HepG2 (cell line): ENCODE measurements around the gene PAX4. TPM values are rescaled to one million over a fixed set of nuclear protein-coding genes. Genes with fewer than 3 reads are reported as not detected.

Source experiments
- BATF2 ChIP-seq: sonication (generic); formaldehyde crosslinking; IDR thresholded peaks from 2 replicates; pipeline ENCODE4 v1.8.0; 2022; ENCODE audit warnings: mild to moderate bottlenecking, missing genetic modification reagents, moderate library complexity
- EP300 ChIP-seq, 3 experiments: sonication (generic) in 1 of 3; formaldehyde crosslinking in 1 of 3; IDR thresholded peaks; 2 replicates each; pipeline versions ENCODE4 v1.5.1 to v1.6.1; 2011 to 2020; ENCODE audit warnings: low read depth in 2 of 3, low read length in 2 of 3, borderline replicate concordance in 1 of 3, improper control_type of control experiment in 1 of 3, mild to moderate bottlenecking in 1 of 3, missing genetic modification reagents in 1 of 3, moderate library complexity in 1 of 3
- FUBP1 ChIP-seq: sonication (generic); formaldehyde crosslinking; IDR thresholded peaks from 2 replicates; pipeline ENCODE4 v1.5.1; 2020; ENCODE audit warnings: missing genetic modification reagents, mild to moderate bottlenecking, borderline replicate concordance
- HIC2 ChIP-seq: sonication (generic); formaldehyde crosslinking; IDR thresholded peaks from 2 replicates; pipeline ENCODE4 v1.9.0; 2022; ENCODE audit warnings: low read depth, missing genetic modification reagents
- MTA1 ChIP-seq: sonication (generic); formaldehyde crosslinking; IDR thresholded peaks from 2 replicates; pipeline ENCODE4 v1.4.0; 2020; ENCODE audit warnings: missing genetic modification reagents, mild to moderate bottlenecking, borderline replicate concordance
- RFX5 ChIP-seq: IDR thresholded peaks from 2 replicates; pipeline ENCODE4 v1.6.1; 2011; ENCODE audit warnings: low read depth, low read length, improper control_type of control experiment
- SCMH1 ChIP-seq: sonication (generic); formaldehyde crosslinking; IDR thresholded peaks from 2 replicates; pipeline ENCODE4 v1.9.0; 2021; ENCODE audit warnings: missing genetic modification reagents, mild to moderate bottlenecking, borderline replicate concordance
- TCF7L2 ChIP-seq: IDR thresholded peaks from 2 replicates; pipeline ENCODE4 v1.6.1; 2011; ENCODE audit warnings: mild to moderate bottlenecking, low read depth, low read length, moderate library complexity
- TEAD2 ChIP-seq: sonication (generic); formaldehyde crosslinking; IDR thresholded peaks from 2 replicates; pipeline ENCODE4 v1.9.0; 2021; ENCODE audit warnings: missing genetic modification reagents
- TEAD3 ChIP-seq: optimal IDR thresholded peaks from 2 replicates; pipeline ENCODE3; 2016; ENCODE audit warnings: borderline replicate concordance
- XRCC5 ChIP-seq: fragments of 200-400 bp; formaldehyde crosslinking; optimal IDR thresholded peaks from 2 replicates; pipeline ENCODE3; 2017; ENCODE audit warnings: mild to moderate bottlenecking, low read length
- YEATS4 ChIP-seq: sonication (generic); formaldehyde crosslinking; IDR thresholded peaks from 2 replicates; pipeline ENCODE4 v1.4.0; 2020; ENCODE audit warnings: missing genetic modification reagents, borderline replicate concordance
- ZBTB7B ChIP-seq: sonication (generic); formaldehyde crosslinking; IDR thresholded peaks from 2 replicates; pipeline ENCODE4 v1.4.0; 2020; ENCODE audit warnings: missing genetic modification reagents
- ZFP36 ChIP-seq: fragments of 150-350 bp; IDR thresholded peaks from 2 replicates; pipeline ENCODE4 v1.6.1; 2018; ENCODE audit warnings: borderline replicate concordance, low read length, low read depth; ENCODE audit not compliant: partially characterized antibody
- ZFP90 ChIP-seq: sonication (generic); formaldehyde crosslinking; IDR thresholded peaks from 2 replicates; pipeline ENCODE4 v1.8.0; 2022; ENCODE audit warnings: missing genetic modification reagents, mild to moderate bottlenecking, inconsistent platforms, borderline replicate concordance
- ZFX ChIP-seq: sonication (generic); formaldehyde crosslinking; IDR thresholded peaks from 2 replicates; pipeline ENCODE4 v1.4.0; 2020; ENCODE audit warnings: mild to moderate bottlenecking, low read depth, missing genetic modification reagents, moderate library complexity
- ZNF260 ChIP-seq: sonication (generic); formaldehyde crosslinking; IDR thresholded peaks from 2 replicates; pipeline ENCODE4 v1.4.0; 2020; ENCODE audit warnings: missing genetic modification reagents, low read depth, mild to moderate bottlenecking, borderline replicate concordance
- ZNF430 ChIP-seq: sonication (generic); formaldehyde crosslinking; IDR thresholded peaks from 2 replicates; pipeline ENCODE4 v1.9.0; 2021; ENCODE audit warnings: mild to moderate bottlenecking, missing genetic modification reagents
- ZNF513 ChIP-seq: sonication (generic); formaldehyde crosslinking; conservative IDR thresholded peaks from 2 replicates; pipeline ENCODE4 v1.5.0; 2020; ENCODE audit warnings: missing genetic modification reagents
- ZNF547 ChIP-seq: sonication (generic); formaldehyde crosslinking; IDR thresholded peaks from 2 replicates; pipeline ENCODE4 v1.5.1; 2020; ENCODE audit warnings: mild to moderate bottlenecking, missing genetic modification reagents
- ZNF772 ChIP-seq: sonication (generic); formaldehyde crosslinking; IDR thresholded peaks from 2 replicates; pipeline ENCODE4 v1.5.0; 2020; ENCODE audit warnings: mild to moderate bottlenecking, missing genetic modification reagents
- ZSCAN31 ChIP-seq: sonication (generic); formaldehyde crosslinking; IDR thresholded peaks from 2 replicates; pipeline ENCODE4 v1.5.0; 2020; ENCODE audit warnings: low read depth, mild to moderate bottlenecking, missing genetic modification reagents
- polyA plus RNA-seq, 8 experiments: library from polyadenylated mRNA; depleted of rRNA in 3 of 8; stranded (reverse) in 7 of 8; unstranded in 1 of 8; fragments of >200 nt; fragmentation: Illumina TruSeq in 4 of 8; extraction: Trizol in 4 of 8; gene quantifications; 2 replicates each; pipeline versions ENCODE4 v1.2.1 to v1.2.3, GENCODE V29; 2011 to 2016; ENCODE audit warnings: low read depth in 4 of 8, missing spikeins in 1 of 8, mixed read lengths in 1 of 8; ENCODE audit not compliant: insufficient read depth in 1 of 8
- total RNA-seq, 5 experiments: library from RNA; depleted of rRNA; stranded (reverse); fragments of >200 nt; fragmentation: Illumina TruSeq; extraction: Trizol; gene quantifications; 2 replicates each; pipeline ENCODE4 v1.2.3, GENCODE V29; 2016; ENCODE audit warnings: low read depth in 1 of 5

Gene PAX4
- total and polyA plus RNA-seq, 2 of the 13 experiments (the other 11 are each of a cell fraction or from before 2014, with no cell fraction given): not detected

- TF ChIP-seq ZNF430: 0 out of 2 replicates have a peak, but pooled peaks have one; percentile 11
- TF ChIP-seq TEAD2 (CRISPR knock-in tag): no peak
- no peak for TF ChIP-seq FUBP1 (CRISPR knock-in tag)
- TF ChIP-seq YEATS4 (CRISPR knock-in tag): no peak
- peak; percentile 47; the same call in 1 of the 2 replicates for TF ChIP-seq MTA1 (CRISPR knock-in tag)
- TF ChIP-seq ZNF513 (CRISPR knock-in tag): no peak
- TF ChIP-seq ZFP36: no peak
- TF ChIP-seq EP300 (IDR thresholded peaks at IDR 0.05; ENCODE audit: low read depth in 2 of 2, low read length in 2 of 2): no peak
- TF ChIP-seq EP300 (CRISPR knock-in tag; IDR thresholded peaks at IDR 0.05; ENCODE audit: borderline replicate concordance): no peak
- TF ChIP-seq ZNF547 (CRISPR knock-in tag): no peak
- no peak for TF ChIP-seq HIC2 (CRISPR knock-in tag)
- peak; percentile 81 for TF ChIP-seq ZFX (CRISPR knock-in tag)
- no peak for TF ChIP-seq TCF7L2
- TF ChIP-seq XRCC5: peak; percentile 88
- peak; percentile 72; the same call in 1 of the 2 replicates for TF ChIP-seq ZNF772
- no peak for TF ChIP-seq SCMH1 (CRISPR knock-in tag)
- TF ChIP-seq TEAD3 (CRISPR knock-in tag): peak; percentile 34
- no peak; the same call in 1 of the 2 replicates for TF ChIP-seq ZFP90
- no peak for TF ChIP-seq ZSCAN31 (CRISPR knock-in tag)
- no peak for TF ChIP-seq ZNF260 (CRISPR knock-in tag)
- TF ChIP-seq RFX5: no peak
- no peak for TF ChIP-seq BATF2 (CRISPR knock-in tag)
- 0 out of 2 replicates have a peak, but pooled peaks have one; percentile 22 for TF ChIP-seq ZBTB7B (CRISPR knock-in tag)
These were observed 29.1 kb downstream of the PAX4 start (continued) for GRCh38 chr7:127588697-127589482.
